RWPE2 (cell line): ENCODE measurements around the gene CHCHD6.

Source experiments
- ATAC-seq: fragments of 200-7000 bp; cut with Tn5 transposase; 3 replicates; pipeline ENCODE4 v1.9.1; 2021; ENCODE audit warnings: low read depth
- DNase-seq: peaks from one replicate; pipeline ENCODE4 v3.0.0-alpha.2; 2020; ENCODE audit warnings: low spot score
- H3K27ac ChIP-seq: fragments of 450-650 bp; 2 replicates; pipeline ENCODE4 v1.5.1; 2017; ENCODE audit warnings: mild to moderate bottlenecking; ENCODE audit not compliant: poor library complexity, severe bottlenecking
- H3K27me3 ChIP-seq: fragments of 250-450 bp; sonication (Bioruptor Pico); 2 replicates; pipeline ENCODE4 v1.5.1; 2021; ENCODE audit warnings: mild to moderate bottlenecking, moderate library complexity; ENCODE audit not compliant: insufficient read depth, poor library complexity, severe bottlenecking
- H3K36me3 ChIP-seq: fragments of 250-450 bp; sonication (Bioruptor Pico); 2 replicates; pipeline ENCODE4 v1.5.1; 2020; ENCODE audit warnings: low read depth, mild to moderate bottlenecking, moderate library complexity
- H3K4me1 ChIP-seq: fragments of 250-450 bp; sonication (Bioruptor Pico); 2 replicates; pipeline ENCODE4 v1.5.1; 2021; ENCODE audit warnings: mild to moderate bottlenecking, moderate library complexity; ENCODE audit not compliant: insufficient read depth, poor library complexity, severe bottlenecking
- H3K4me3 ChIP-seq: fragments of 250-450 bp; sonication (Bioruptor Pico); 2 replicates; pipeline ENCODE4 v1.5.1; 2021; ENCODE audit warnings: mild to moderate bottlenecking, moderate library complexity; ENCODE audit not compliant: severe bottlenecking
- H3K9me3 ChIP-seq: fragments of 250-450 bp; sonication (Bioruptor Pico); 2 replicates; pipeline ENCODE4 v1.5.1; 2021; ENCODE audit warnings: mild to moderate bottlenecking, moderate library complexity; ENCODE audit not compliant: severe bottlenecking
- TF ChIP-seq, protein P1 (sequence below): fragments of 450-650 bp; IDR thresholded peaks from one replicate; pipeline ENCODE4 v1.5.1; 2017; ENCODE audit warnings: mild to moderate bottlenecking, moderate library complexity; ENCODE audit not compliant: poor library complexity, severe bottlenecking

Gene CHCHD6

DNA sequence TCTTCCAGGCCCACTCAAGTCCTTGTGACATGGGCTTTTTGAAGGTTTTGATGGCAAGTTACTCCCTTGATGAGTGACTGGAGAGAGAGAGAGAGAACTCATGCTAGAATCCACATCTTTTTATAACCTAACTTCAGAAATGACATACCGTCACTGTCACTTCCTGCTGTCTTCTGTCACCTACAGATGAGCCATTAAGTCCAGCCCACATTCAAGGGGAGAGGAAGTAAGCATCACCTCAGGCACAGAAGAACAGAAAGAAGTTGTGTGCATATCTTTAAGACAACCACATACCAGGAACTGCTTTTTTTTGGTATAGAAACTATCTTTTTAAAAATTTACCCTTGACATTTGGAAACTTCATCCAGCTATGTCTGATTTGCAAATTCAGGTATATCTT, 32.5 kb upstream of the CHCHD6 start:
- Histone ChIP-seq H3K27ac (no peak overlapping the region), H3K4me1 (no peaks in the 10 kb centered on the region), H3K9me3 (no peaks in the 10 kb centered on the region), H3K36me3 (no peaks in the 10 kb centered on the region), H3K27me3 (no peaks in the 10 kb centered on the region), H3K4me3 (no peak overlapping the region)
- TF ChIP-seq, protein P1, sequence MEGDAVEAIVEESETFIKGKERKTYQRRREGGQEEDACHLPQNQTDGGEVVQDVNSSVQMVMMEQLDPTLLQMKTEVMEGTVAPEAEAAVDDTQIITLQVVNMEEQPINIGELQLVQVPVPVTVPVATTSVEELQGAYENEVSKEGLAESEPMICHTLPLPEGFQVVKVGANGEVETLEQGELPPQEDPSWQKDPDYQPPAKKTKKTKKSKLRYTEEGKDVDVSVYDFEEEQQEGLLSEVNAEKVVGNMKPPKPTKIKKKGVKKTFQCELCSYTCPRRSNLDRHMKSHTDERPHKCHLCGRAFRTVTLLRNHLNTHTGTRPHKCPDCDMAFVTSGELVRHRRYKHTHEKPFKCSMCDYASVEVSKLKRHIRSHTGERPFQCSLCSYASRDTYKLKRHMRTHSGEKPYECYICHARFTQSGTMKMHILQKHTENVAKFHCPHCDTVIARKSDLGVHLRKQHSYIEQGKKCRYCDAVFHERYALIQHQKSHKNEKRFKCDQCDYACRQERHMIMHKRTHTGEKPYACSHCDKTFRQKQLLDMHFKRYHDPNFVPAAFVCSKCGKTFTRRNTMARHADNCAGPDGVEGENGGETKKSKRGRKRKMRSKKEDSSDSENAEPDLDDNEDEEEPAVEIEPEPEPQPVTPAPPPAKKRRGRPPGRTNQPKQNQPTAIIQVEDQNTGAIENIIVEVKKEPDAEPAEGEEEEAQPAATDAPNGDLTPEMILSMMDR: no peak
- ATAC-seq: no peak
- DNase-seq: no peak

DNA sequence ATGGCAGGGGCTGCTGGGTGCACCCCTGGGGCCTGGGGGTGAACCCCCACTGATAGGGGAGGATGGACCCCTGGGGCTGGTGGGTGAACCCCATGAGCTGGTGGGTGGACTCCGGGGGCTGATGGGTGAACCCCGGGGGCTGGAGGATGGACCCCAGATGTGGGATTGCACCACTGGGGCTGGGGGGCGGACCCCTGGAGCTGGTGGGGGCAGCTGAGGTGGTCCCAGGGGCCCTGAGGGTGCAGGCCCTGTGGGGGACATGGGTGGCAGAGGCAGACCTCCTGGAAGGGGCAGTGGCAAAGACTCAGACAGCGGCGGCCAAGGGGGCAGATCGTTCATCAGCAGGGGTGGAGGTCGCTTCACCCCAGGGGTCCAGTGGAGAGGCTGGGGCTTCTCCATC, 31.7 kb upstream of the CHCHD6 start:
- no peak overlapping the region for H3K27ac ChIP-seq
- H3K4me1 ChIP-seq: no peaks in the 10 kb centered on the region
- H3K36me3 ChIP-seq: no peaks in the 10 kb centered on the region
- DNase-seq (no peak), ATAC-seq (no peak)
- TF ChIP-seq, protein P1: no peak
- no peak overlapping the region for H3K4me3 ChIP-seq
- H3K9me3 ChIP-seq: no peaks in the 10 kb centered on the region
- H3K27me3 ChIP-seq: no peaks in the 10 kb centered on the region

DNA sequence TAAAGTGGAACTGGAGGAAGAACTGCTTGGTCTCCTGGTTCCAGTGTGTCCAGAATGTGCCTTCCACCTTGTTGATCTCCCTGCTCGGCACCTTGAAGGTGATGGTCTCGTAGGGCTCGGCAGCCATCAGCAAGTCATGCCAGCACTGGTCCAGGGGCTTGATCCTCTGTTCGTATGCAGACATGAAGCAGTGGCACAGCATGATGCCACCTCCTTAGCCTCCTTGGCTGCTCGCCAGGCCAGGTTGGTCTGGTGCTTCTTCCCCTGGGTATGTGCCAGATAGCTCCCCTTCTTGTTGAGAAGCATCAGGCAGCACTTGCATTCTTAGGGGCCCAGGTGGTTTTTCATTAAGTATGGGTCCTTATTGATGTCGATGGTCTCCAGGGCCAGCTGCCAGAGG, 31.3 kb upstream of the CHCHD6 start:
- no peak overlapping the region for H3K4me3 ChIP-seq
- DNase-seq: peak; percentile 37
- no peak for ATAC-seq

DNA sequence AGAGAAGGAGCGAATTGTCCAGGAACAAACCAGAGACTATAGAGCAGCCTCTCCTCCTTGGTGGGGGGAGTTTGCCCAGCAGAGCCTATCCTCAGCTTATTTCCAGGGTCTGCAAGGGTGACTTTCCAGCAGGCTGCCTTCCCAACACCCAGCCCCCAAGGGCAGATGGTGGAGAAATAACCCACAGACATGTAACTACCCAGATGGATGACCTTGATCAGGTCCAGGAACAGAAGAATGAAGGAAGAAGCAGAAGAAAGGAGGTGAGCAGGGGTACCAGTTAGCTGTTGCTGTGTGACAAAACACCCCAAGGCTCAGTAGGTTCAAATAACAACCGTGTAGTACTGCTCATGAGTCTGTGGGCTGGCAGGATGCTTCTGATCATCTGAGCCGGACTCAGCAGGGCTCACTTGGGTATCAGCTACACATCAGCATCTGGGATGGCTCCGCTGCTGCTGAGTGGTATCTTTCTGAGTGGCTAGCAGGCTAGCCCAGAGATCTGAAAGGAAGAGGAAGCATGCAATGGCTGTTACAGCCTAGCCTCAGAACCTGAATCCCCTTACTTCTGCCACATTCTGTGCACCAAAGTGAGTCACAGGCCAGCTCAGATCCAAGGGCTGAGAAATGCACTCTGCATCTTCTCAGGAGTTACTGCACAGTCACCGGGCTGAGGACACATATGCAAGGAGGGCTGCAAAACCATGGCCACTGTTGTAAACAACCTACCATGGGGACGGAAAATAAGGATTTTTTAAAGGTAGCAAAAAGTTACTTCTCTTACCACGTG, 26.9 kb upstream of the CHCHD6 start:
- Histone ChIP-seq H3K36me3 (no peaks in the 10 kb centered on the region), H3K4me1 (no peaks in the 10 kb centered on the region), H3K4me3 (no peak overlapping the region), H3K27me3 (no peaks in the 10 kb centered on the region), H3K9me3 (no peaks in the 10 kb centered on the region), H3K27ac (no peak overlapping the region)
- ATAC-seq: 0 out of 3 replicates have a peak, but pooled peaks have one; percentile 21
- TF ChIP-seq, protein P1: no peak
- DNase-seq: peak; percentile 11

More for the DNA sequence above, 31.3 kb upstream of the CHCHD6 start:
- no peaks in the 10 kb centered on the region for H3K36me3 ChIP-seq
- no peaks in the 10 kb centered on the region for H3K4me1 ChIP-seq
- TF ChIP-seq, protein P1: no peak
- no peaks in the 10 kb centered on the region for H3K9me3 ChIP-seq
- H3K27me3 ChIP-seq: no peaks in the 10 kb centered on the region
- H3K27ac ChIP-seq: no peak overlapping the region

DNA sequence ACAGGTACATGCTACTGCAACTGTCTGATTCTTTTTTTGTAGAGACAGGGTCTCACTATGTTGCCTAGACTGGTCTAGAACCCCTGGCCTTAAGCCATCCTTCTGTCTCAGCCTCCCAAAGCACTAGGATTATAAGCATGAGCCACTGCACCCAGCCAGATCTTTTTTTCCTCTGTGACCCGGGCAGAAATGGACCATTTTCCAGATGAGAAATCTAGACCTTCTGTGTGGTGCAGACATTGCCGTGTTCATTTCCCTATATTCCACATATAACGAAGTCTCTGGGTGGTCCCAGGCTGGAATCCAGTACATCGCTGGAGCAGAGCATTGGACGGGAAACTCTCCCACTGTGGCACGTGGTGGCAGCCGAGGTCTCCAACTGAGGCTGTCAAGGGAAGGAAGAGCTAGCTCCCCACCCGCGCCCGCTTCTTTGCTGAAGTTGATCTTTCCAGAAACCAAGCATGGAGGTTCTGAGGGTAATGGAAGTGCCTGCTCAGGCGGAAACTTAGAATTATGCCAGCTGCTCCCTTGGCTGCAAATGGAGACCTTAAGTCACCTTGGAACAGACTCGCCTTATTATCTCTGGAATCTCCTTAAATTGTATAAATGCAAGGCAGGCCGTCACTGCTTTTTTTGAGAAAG, 26.1 kb upstream of the CHCHD6 start:
- H3K36me3 ChIP-seq: no peaks in the 10 kb centered on the region
- TF ChIP-seq, protein P1: no peak
- DNase-seq (peak; percentile 31), ATAC-seq (no peak)
- H3K4me3 ChIP-seq: no peak overlapping the region
- H3K4me1 ChIP-seq: no peaks in the 10 kb centered on the region
- no peaks in the 10 kb centered on the region for H3K9me3 ChIP-seq
- H3K27ac ChIP-seq: no peak overlapping the region
- H3K27me3 ChIP-seq: no peaks in the 10 kb centered on the region
